Fibroblast of pulmonary artery (primary cell): ENCODE results near the gene AVPI1.

Experiments used
- DNase-seq: peaks from one replicate; pipeline ENCODE4 v3.0.0-alpha.2; 2010; ENCODE audit warnings: low read depth
- H3K4me3 ChIP-seq: replicated peaks from 2 replicates; pipeline ENCODE4 v1.5.1; 2011; ENCODE audit warnings: low read depth, mild to moderate bottlenecking, control low read depth, low read length, moderate library complexity
- TF ChIP-seq, protein P1 (sequence below): IDR thresholded peaks from 2 replicates; pipeline ENCODE4 v1.5.1; 2011; ENCODE audit warnings: mild to moderate bottlenecking, control low read depth, low read length, inconsistent platforms; ENCODE audit errors: missing control alignments

AVPI1 gene

DNA sequence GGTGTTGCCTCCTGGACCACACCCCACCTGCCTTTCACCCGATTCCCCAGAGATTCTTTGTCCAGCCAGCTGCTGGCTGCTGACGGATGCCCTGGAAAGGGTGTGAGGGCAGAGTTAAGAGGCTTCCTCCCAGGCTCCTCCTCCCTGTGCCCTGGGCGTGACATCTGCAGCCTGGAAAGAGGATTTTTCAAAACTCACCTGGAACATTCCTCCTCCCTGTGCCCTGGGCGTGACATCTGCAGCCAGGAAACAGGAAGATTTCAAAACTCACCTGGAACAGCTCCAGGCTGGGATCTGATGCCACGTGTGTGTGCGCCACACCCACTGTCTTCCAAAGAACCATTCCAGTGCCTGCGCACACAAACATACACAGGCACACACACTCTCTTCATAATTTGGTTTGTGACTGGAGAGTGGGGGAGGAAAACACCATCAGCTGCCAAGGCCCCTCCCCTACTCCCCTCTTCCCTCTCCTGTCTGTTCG is 31.7 kb upstream of the AVPI1 start:
- H3K4me3 ChIP-seq: no peak overlapping the region
- peak; percentile 49 for DNase-seq
- TF ChIP-seq, protein P1, sequence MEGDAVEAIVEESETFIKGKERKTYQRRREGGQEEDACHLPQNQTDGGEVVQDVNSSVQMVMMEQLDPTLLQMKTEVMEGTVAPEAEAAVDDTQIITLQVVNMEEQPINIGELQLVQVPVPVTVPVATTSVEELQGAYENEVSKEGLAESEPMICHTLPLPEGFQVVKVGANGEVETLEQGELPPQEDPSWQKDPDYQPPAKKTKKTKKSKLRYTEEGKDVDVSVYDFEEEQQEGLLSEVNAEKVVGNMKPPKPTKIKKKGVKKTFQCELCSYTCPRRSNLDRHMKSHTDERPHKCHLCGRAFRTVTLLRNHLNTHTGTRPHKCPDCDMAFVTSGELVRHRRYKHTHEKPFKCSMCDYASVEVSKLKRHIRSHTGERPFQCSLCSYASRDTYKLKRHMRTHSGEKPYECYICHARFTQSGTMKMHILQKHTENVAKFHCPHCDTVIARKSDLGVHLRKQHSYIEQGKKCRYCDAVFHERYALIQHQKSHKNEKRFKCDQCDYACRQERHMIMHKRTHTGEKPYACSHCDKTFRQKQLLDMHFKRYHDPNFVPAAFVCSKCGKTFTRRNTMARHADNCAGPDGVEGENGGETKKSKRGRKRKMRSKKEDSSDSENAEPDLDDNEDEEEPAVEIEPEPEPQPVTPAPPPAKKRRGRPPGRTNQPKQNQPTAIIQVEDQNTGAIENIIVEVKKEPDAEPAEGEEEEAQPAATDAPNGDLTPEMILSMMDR: no peak

- TF ChIP-seq, protein P1: no peak
- no peak overlapping the region for H3K4me3 ChIP-seq
- no peak for DNase-seq
Observed at GRCh38 chr10:97718178-97718577, 31.1 kb upstream of the AVPI1 start.

GRCh38 chr10:97717627-97718026 is 30.6 kb upstream of the AVPI1 start:
- TF ChIP-seq, protein P1: no peak
- no peak for DNase-seq
- no peak overlapping the region for H3K4me3 ChIP-seq

DNA sequence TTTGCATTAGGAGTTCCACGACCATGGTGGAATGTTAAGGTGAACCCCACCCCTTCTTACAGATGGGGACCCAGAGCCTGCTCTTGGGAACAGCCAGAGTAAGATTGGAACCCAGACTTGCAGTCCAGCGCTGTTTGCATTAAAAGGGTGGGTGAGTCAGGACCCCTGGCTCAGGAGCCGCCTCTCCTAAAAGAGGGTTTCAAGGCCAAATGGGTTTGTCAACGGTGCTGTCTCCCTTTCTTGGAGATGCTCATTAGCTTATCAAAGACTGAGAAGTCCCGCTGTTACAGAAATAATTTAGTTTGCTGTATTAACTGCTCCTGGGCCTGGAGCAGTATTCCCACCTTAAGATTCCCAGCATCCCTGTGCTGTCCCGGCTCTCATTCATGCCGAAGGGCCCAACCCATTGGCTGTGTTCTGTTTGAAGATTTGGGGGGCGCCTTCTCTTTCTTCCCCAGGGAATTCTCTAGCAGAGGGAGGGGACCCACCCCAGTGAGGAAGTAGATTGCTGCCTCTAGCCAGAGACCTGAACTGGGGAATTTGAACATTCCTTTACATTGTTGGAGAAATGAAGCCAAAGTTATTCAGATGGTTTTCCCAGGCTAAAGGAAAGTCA is 28.3 kb upstream of the AVPI1 start:
- TF ChIP-seq, protein P1: no peak
- DNase-seq: no peak
- peak overlapping the region; percentile 73 for H3K4me3 ChIP-seq

GRCh38 chr10:97714401-97715258 is 27.6 kb upstream of the AVPI1 start:
- H3K4me3 ChIP-seq: peak overlapping the region; percentile 73
- TF ChIP-seq, protein P1: no peak
- peak; percentile 82 for DNase-seq

DNA sequence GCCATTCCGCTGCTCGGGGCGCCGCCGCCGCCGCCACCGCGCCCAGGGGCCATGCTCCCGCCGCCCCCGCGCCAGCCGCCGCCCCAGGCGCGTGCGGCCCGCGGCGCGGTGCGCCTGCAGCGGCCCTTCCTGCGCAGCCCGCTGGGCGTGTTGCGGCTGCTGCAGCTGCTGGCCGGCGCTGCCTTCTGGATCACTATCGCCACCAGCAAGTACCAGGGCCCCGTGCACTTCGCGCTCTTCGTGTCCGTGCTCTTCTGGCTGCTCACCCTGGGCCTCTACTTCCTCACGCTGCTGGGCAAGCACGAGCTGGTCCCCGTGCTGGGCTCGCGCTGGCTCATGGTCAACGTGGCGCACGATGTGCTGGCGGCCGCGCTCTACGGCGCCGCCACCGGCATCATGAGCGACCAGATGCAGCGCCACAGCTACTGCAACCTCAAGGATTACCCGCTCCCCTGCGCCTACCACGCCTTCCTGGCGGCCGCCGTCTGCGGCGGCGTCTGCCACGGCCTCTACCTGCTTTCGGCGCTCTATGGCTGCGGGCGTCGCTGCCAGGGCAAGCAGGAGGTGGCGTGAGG is 26.9 kb upstream of the AVPI1 start:
- DNase-seq: peak; percentile 73
- H3K4me3 ChIP-seq: peak overlapping the region; percentile 73
- TF ChIP-seq, protein P1: peak; percentile 26
